Vagina (tissue), 2 donors: ENCODE data around the gene DDR1. TPM values are rescaled to one million over a fixed set of nuclear protein-coding genes. Genes with fewer than 3 reads are reported as not detected.

Source experiments
- DNase-seq, 2 donors: peaks; one replicate each; pipeline ENCODE4 v3.0.0-alpha.2; 2017; ENCODE audit errors: extremely low spot score in 2 of 2
- H3K27ac ChIP-seq: fragments of 200-600 bp; sonication (generic); one replicate; pipeline ENCODE4 v1.5.1; 2019
- H3K27me3 ChIP-seq: fragments of 200-600 bp; sonication (generic); one replicate; pipeline ENCODE4 v1.5.1; 2019
- H3K36me3 ChIP-seq, 2 donors: fragments of 200-600 bp; sonication (generic); one replicate each; pipeline ENCODE4 v1.5.1; 2017 to 2019
- H3K4me1 ChIP-seq: fragments of 200-600 bp; sonication (generic); one replicate; pipeline ENCODE4 v1.5.1; 2019
- H3K4me3 ChIP-seq, 2 donors: fragments of 200-600 bp; sonication (generic); 1 replicate in 1 of 2; 2 replicates in 1 of 2; pipeline ENCODE4 v1.5.1; 2016 to 2019
- H3K9me3 ChIP-seq: fragments of 200-600 bp; sonication (generic); one replicate; pipeline ENCODE4 v1.5.1; 2019
- CTCF ChIP-seq, 3 experiments: fragments of 450-650 bp in 2 of 3; fragments of 200-600 bp in 1 of 3; sonication (generic) in 1 of 3; IDR thresholded peaks; one replicate each; pipeline ENCODE4 v1.5.1; 2017 to 2019; ENCODE audit warnings: antibody characterized with exemption in 3 of 3, mild to moderate bottlenecking in 2 of 3, moderate library complexity in 2 of 3
- POLR2A ChIP-seq, 2 donors: fragments of 450-650 bp; IDR thresholded peaks; one replicate each; pipeline ENCODE4 v1.6.1; 2017; ENCODE audit warnings: antibody characterized with exemption in 2 of 2, mild to moderate bottlenecking in 2 of 2, moderate library complexity in 2 of 2
- POLR2AphosphoS5 ChIP-seq, 2 donors: sonication (generic); formaldehyde crosslinking; IDR thresholded peaks; one replicate each; pipeline ENCODE4 v1.9.0; 2017; ENCODE audit warnings: antibody characterized with exemption in 2 of 2, mild to moderate bottlenecking in 2 of 2, low read depth in 1 of 2; ENCODE audit not compliant: insufficient read depth in 1 of 2
- intact Hi-C: fragments of 100-400 bp; cut with DNase I; formaldehyde crosslinking; loops from one replicate; pipeline ENCODE4 v1.15.1; 2023
- total RNA-seq: library from RNA; depleted of rRNA; stranded (reverse); fragments of >200 nt; gene quantifications from one replicate; pipeline ENCODE4 v1.2.3, GENCODE V29; 2016

Gene DDR1
- total RNA-seq: 71.5 TPM

- H3K36me3 ChIP-seq: no peaks in the 10 kb centered on the region
- DNase-seq: peak in 1 of 2 donors; percentile 96
- H3K4me3 ChIP-seq: peak within 1 kb of the TSS; percentile 61 to 82
- TF ChIP-seq POLR2A (IDR thresholded peaks at IDR 0.05): peak in 1 of 2 donors; percentile 30
- no peak for TF ChIP-seq CTCF (IDR thresholded peaks at IDR 0.05)
- TF ChIP-seq POLR2AphosphoS5 (IDR thresholded peaks at IDR 0.05; ENCODE audit: insufficient read depth in 1 of 2, low read depth in 1 of 2): peak in 1 of 2 donors; percentile 72
- H3K4me1 ChIP-seq: peaks cover 73% of the 10 kb centered on the region
- no peaks in the 10 kb centered on the region for H3K9me3 ChIP-seq
- no peaks in the 10 kb centered on the region for H3K27me3 ChIP-seq
- H3K27ac ChIP-seq: peak within 1 kb of the TSS; percentile 95
- intact Hi-C loops: loop anchor here (2.0 to 10.0 kb wide), 3 partner anchors 59 to 199 kb away; partner anchors contain the start of gene PPP1R18
These were observed at the start of gene DDR1 for GRCh38 chr6:30883685-30884520. Gene DDR1, plus strand, starts transcription at chr6:30884519. Its CDS starts 4,211 bp downstream, at chr6:30888730.

GRCh38 chr6:30834646-30835045 lies 49.7 kb upstream of the DDR1 start:
- TF ChIP-seq POLR2AphosphoS5 (IDR thresholded peaks at IDR 0.05; ENCODE audit: insufficient read depth in 1 of 2, low read depth in 1 of 2): no peak
- TF ChIP-seq POLR2A (IDR thresholded peaks at IDR 0.05): no peak
- TF ChIP-seq CTCF (IDR thresholded peaks at IDR 0.05): no peak
- H3K4me1 ChIP-seq: peaks cover 13% of the 10 kb centered on the region
- H3K36me3 ChIP-seq: no peaks in the 10 kb centered on the region
- H3K27me3 ChIP-seq: no peaks in the 10 kb centered on the region
- no peak for DNase-seq
- H3K4me3 ChIP-seq: no peak overlapping the region
- H3K9me3 ChIP-seq: no peaks in the 10 kb centered on the region
- no peak overlapping the region for H3K27ac ChIP-seq
- intact Hi-C loops: no loop called here

- Histone ChIP-seq H3K4me3 (no peak overlapping the region), H3K36me3 (no peaks in the 10 kb centered on the region), H3K27ac (no peak overlapping the region), H3K27me3 (no peaks in the 10 kb centered on the region), H3K9me3 (no peaks in the 10 kb centered on the region), H3K4me1 (peaks cover 13% of the 10 kb centered on the region)
- intact Hi-C loops: no loop called here
- DNase-seq: no peak
- TF ChIP-seq POLR2A (IDR thresholded peaks at IDR 0.05) (no peak), POLR2AphosphoS5 (IDR thresholded peaks at IDR 0.05; ENCODE audit: insufficient read depth in 1 of 2, low read depth in 1 of 2) (no peak), CTCF (IDR thresholded peaks at IDR 0.05) (no peak)
These were observed 48.7 kb upstream of the DDR1 start for GRCh38 chr6:30835576-30835975.

GRCh38 chr6:30836431-30836866 lies 47.9 kb upstream of the DDR1 start:
- Histone ChIP-seq H3K9me3 (no peaks in the 10 kb centered on the region), H3K36me3 (no peaks in the 10 kb centered on the region), H3K4me3 (no peak overlapping the region), H3K27ac (peak overlapping the region; percentile 33), H3K27me3 (no peaks in the 10 kb centered on the region), H3K4me1 (peaks cover 16% of the 10 kb centered on the region)
- DNase-seq: no peak
- TF ChIP-seq POLR2AphosphoS5 (IDR thresholded peaks at IDR 0.05; ENCODE audit: insufficient read depth in 1 of 2, low read depth in 1 of 2) (no peak), POLR2A (IDR thresholded peaks at IDR 0.05) (no peak), CTCF (IDR thresholded peaks at IDR 0.05) (no peak)
- intact Hi-C loops: no loop called here

- no peak overlapping the region for H3K4me3 ChIP-seq
- TF ChIP-seq POLR2AphosphoS5 (IDR thresholded peaks at IDR 0.05; ENCODE audit: insufficient read depth in 1 of 2, low read depth in 1 of 2) (no peak), CTCF (IDR thresholded peaks at IDR 0.05) (no peak), POLR2A (IDR thresholded peaks at IDR 0.05) (no peak)
- intact Hi-C loops: no loop called here
- no peak for DNase-seq
- H3K9me3 ChIP-seq: no peaks in the 10 kb centered on the region
- H3K4me1 ChIP-seq: peaks cover 19% of the 10 kb centered on the region
- H3K27ac ChIP-seq: no peak overlapping the region
- H3K27me3 ChIP-seq: no peaks in the 10 kb centered on the region
- H3K36me3 ChIP-seq: no peaks in the 10 kb centered on the region
These were observed 47.4 kb upstream of the DDR1 start for GRCh38 chr6:30836957-30837356.
